ENCODE results near the gene AGRP. TPM values are rescaled to one million over a fixed set of nuclear protein-coding genes. Genes with fewer than 3 reads are reported as not detected.

AGRP gene
- total and polyA plus RNA-seq, 2 experiments from 2014 or later = not detected

- H3K9me3 ChIP-seq (ENCODE audit: low read depth) = no peaks in the 10 kb centered on the region
- H3K27ac ChIP-seq = peak within 1 kb of the TSS; percentile 51
- H3K4me1 ChIP-seq (ENCODE audit: low read depth) = peaks cover 13% of the 10 kb centered on the region
- no peaks in the 10 kb centered on the region for H3K36me3 ChIP-seq
- peak; percentile 33 to 74 for DNase-seq (ENCODE audit: low read depth in 1 of 2, low spot score in 1 of 2)
- no peak for TF ChIP-seq CTCF (IDR thresholded peaks at IDR 0.05; ENCODE audit: low read depth, low read length)
- H3K4me3 ChIP-seq = peak within 1 kb of the TSS; percentile 77
- peaks cover 43% of the 10 kb centered on the region for H3K27me3 ChIP-seq
These were observed 45.0 kb upstream of the AGRP start, which contains the start of gene RIPOR1 for GRCh38 chr16:67528222-67528869. Gene RIPOR1 (plus strand): TSS chr16:67528829. CDS start chr16:67538447, 9,618 bp downstream.

- TF ChIP-seq CTCF (IDR thresholded peaks at IDR 0.05; ENCODE audit: low read depth, low read length) = no peak
- peaks cover 25% of the 10 kb centered on the region for H3K27me3 ChIP-seq
These were observed 42.9 kb upstream of the AGRP start for GRCh38 chr16:67526149-67526791.

GRCh38 chr16:67525176-67525860, 42.0 kb upstream of the AGRP start:
- Histone ChIP-seq H3K27ac (no peak overlapping the region), H3K9me3 (ENCODE audit: low read depth) (no peaks in the 10 kb centered on the region), H3K36me3 (no peaks in the 10 kb centered on the region), H3K4me1 (ENCODE audit: low read depth) (peaks cover 6% of the 10 kb centered on the region), H3K27me3 (peaks cover 25% of the 10 kb centered on the region), H3K4me3 (no peak overlapping the region)
- DNase-seq (ENCODE audit: low read depth in 1 of 2, low spot score in 1 of 2) = peak in 1 of 2 donors; percentile 22
- TF ChIP-seq CTCF (IDR thresholded peaks at IDR 0.05; ENCODE audit: low read depth, low read length) = no peak

More at GRCh38 chr16:67526149-67526791, 42.9 kb upstream of the AGRP start:
- no peaks in the 10 kb centered on the region for H3K36me3 ChIP-seq
- peak in 1 of 2 donors; percentile 32 for DNase-seq (ENCODE audit: low read depth in 1 of 2, low spot score in 1 of 2)
- H3K4me1 ChIP-seq (ENCODE audit: low read depth) = peaks cover 13% of the 10 kb centered on the region
- H3K27ac ChIP-seq = no peak overlapping the region
- H3K9me3 ChIP-seq (ENCODE audit: low read depth) = no peaks in the 10 kb centered on the region
- no peak overlapping the region for H3K4me3 ChIP-seq

- peak overlapping the region; percentile 38 for H3K4me3 ChIP-seq
- H3K4me1 ChIP-seq (ENCODE audit: low read depth) = no peaks in the 10 kb centered on the region
- peak; percentile 90 for TF ChIP-seq CTCF (IDR thresholded peaks at IDR 0.05; ENCODE audit: low read depth, low read length)
- H3K27me3 ChIP-seq = peaks cover 49% of the 10 kb centered on the region
- H3K27ac ChIP-seq = peak overlapping the region; percentile 77
- no peaks in the 10 kb centered on the region for H3K9me3 ChIP-seq (ENCODE audit: low read depth)
- DNase-seq (ENCODE audit: low read depth in 1 of 2, low spot score in 1 of 2) = peak; percentile 97
- no peaks in the 10 kb centered on the region for H3K36me3 ChIP-seq
These were observed 37.9 kb upstream of the AGRP start for GRCh38 chr16:67521095-67521804.

GRCh38 chr16:67519242-67519641, 35.9 kb upstream of the AGRP start:
- Histone ChIP-seq H3K36me3 (no peaks in the 10 kb centered on the region), H3K4me3 (no peak overlapping the region), H3K27ac (no peak overlapping the region), H3K9me3 (ENCODE audit: low read depth) (no peaks in the 10 kb centered on the region), H3K27me3 (peaks cover 47% of the 10 kb centered on the region), H3K4me1 (ENCODE audit: low read depth) (no peaks in the 10 kb centered on the region)
- no peak for TF ChIP-seq CTCF (IDR thresholded peaks at IDR 0.05; ENCODE audit: low read depth, low read length)
- DNase-seq (ENCODE audit: low read depth in 1 of 2, low spot score in 1 of 2) = no peak
